GM18909 (cell line): Measurements from ENCODE around the gene SH3TC1.

ENCODE experiments used
- ATAC-seq: cut with Tn5 transposase; IDR thresholded peaks from one replicate; pipeline ENCODE4 v1.9.1; 2021; ENCODE audit warnings: mild to moderate bottlenecking; ENCODE audit not compliant: unreplicated experiment, poor library complexity

The SH3TC1 gene

DNA sequence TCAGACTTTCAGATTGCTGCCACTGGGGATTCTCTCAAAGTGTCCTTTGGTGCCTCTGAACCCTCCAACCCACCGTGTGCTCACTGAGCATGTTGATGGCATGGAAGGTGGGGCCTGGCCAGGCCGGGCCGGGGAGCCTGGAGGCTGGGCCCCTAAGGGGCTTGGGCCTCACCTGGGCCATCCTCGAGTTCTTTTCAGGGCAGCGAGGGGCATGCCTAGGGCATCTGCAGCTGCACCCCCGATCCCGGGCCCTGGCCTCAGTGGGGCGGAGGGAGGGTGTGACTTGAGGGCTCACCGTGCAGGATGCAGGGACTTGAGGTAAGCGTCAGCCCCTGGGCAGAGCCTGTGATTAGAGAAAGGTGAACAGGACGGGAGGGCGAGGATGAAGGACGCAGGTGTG is 1.6 kb upstream of the SH3TC1 start:
- no peak for ATAC-seq

DNA sequence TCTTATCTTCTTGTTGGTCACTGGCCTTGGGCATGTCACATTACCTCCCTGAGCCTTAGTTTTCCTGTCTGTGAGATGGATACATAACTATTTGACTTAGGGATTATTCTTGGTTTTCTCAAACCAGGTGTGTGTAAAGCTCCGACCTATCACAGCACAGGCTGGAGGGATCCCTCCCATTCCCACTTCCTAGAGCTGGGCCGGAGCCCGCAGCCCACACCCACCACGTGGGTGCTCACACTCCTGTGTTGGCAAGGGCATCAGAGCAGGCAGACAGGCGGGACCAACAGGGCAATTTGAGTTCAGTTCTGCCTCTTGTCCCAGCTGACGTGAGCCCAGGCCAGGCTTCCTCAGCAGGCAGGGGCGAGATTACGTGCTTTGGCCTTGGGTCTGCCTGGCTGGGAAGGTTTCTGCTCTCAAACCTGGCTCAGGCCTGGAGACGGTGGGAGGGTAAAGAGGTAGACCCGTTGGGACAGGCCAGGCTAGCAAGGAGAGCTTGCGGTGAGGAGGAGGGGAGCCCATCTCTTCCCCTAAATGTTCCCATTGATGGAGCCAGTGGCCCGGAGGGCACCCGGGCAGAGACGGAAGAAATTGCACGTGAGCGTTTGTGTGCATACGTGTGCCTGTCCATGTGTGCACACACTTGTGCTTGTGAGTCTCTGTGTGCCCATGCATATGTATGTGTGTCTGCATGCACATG is 734 bp upstream of the SH3TC1 start:
- ATAC-seq: no peak

DNA sequence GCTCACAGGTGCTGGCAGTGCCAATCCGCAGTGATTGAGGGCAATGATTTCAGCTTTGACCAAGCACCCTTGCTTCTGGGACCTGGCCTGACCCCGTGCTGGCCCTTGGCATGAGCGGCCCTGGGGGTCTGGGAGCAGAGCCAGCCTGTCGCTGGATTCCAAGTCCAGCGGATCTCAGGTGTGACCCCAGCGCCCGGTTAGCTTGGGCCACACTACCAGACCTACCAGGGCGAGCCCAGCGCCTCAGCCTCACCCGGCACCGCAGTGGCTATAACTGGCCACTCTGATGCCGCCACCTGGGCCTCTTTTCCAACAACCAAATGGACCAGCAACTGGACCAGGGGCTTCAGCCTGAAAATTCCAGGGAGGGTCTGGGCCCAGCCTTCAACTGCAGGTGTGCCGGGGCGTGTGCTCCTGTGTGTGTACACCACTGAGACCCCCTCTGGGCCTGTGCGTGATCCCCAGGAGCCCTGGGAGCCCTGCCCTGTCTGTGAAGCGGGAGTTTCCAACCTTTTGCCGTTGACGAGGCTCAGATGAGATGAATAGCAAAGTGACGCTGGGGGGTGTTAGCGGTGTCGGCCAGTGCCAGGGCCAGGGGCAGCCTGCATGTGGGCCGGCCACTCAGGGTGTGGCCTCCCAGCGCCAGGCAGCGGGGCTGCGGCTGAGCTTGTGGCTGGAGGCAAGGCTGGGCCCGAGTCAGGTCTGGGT is 658 bp downstream of the SH3TC1 start:
- ATAC-seq: no peak

DNA sequence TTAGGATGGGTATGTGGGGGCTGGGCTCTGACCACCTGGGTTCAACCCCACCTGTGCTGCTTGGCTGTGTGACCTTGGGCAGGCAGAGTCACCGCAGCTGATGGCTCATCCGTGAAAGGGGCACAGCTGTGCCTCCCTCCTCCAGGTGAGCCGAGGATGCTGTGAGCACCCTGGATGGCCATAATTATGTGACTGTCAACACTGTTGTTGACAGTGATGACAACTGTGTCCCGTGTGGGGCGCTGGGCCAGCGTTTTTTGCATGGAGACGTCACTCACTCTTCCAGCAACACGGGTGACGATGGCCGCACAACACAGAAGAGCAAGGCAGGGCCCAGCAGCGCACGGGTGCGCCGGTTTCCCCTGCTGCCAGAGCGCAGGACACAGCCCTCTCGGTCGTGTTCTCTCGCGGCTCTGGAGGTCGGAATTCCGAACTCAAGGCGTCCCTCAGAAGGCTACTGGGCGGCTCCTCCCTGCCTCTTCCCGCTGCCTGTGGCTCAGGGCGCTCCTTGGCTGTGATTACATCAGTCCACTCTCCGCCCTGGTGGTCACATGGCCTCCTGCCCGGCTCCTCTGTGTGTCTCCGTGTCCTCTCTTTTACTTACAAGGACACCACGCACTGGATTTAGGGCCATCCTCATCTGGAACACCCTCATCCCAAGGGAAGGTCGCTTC is 1.3 kb downstream of the SH3TC1 start:
- no peak for ATAC-seq

DNA sequence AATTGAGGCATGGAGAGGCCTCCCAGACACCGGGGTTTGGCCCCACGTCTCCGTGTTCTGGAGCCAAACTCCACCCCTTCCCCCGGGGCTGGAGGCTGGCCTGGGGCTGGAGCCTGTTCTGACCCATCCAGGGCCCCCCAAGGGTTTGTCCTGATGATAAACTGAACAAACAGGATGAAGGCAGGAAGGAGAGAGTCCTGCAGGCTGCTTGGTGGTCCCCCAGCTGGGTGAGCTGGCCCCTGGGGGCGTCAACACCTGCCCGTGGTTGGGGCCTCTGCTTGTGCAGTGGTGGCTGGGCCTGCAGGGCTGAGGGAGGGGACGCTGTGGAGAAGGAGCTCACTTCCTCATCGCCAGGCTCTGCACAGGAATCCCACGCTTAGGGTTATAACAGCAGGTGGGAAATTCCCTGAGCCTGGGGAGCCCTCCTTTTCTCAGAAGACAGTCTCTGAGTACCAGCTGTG is 2.3 kb downstream of the SH3TC1 start:
- peak; percentile 50 for ATAC-seq

DNA sequence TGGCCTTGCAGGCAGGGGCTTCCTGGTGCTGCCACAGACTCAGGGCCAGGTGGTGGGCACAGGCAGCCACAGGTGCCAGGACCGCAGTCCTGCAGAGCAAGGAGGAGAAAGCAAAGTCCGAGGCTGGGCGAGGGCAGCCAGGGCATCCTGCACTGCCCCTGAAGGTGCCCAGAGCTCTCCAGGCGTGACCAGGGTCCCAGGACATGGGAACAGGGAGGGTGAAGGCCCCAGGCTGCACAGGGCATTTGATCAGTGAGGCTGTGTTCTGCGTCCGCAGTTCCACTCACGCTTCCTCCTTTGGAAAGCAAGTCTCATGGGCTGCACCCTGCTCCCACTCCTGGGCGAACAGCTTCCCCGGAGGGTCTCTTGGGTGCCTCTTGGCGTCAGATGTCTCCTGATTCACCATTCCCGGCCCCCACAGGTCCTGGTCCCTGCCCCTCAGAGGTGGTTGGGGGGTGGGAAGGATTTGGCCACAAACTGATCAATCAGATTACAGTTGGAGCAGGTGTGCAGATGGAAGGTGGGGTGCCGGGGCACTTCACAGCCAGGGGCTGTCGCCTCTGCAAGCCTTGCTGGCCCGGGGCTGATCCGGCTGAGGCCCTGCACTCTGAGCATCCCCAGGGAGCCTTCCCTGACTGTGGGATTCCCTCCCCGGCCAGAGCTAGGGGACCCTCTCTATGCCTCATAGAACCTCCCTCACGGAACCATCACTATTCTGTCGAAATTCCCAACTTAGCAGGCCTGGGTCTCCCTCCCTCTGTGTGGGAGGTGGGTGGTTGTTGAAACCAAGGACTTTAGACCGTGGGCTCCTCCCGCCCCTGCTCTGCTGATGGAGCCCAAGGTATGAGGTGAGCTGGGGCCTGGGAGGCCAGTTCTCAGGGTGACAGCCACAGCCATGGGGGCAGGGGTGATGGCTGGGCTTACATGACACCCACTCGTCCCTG is 3.3 kb downstream of the SH3TC1 start:
- ATAC-seq: no peak

DNA sequence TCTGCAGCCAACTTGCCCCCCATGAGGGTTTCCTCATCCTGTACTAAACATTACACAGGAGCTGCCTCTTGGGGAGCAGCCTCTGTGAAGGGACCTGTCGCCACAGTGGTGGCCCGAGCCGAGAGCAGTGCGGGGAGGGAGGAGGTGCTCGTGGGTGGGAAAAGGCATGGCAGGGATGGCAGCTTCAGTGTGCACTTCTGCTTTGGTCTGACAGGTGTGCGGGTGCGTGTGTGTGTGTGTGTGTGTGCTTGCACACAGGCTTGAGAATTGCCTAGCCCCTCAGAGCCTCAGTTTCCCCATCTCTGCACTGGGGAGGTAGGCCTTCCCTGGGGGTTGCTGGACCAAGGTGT is 3.9 kb downstream of the SH3TC1 start:
- no peak for ATAC-seq

DNA sequence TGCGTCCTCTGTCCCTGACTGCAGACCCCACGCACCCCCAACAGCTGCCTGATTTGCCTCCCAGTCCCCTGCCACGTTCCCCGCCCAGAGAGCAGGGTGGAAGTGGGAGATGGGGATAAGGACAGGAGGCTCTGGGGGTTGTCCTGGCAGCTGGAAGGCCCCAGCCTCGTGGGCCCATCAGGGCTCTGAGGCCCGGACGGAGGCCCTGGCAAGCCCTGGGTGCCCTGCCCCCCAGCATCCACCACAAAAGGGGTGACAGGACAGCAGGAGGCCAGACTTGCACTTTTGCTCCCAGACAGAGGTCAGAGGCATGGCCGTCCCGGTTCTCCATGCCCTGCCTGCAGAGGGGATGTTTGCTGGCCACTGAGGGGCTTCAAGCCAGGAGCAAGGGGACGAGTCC is 4.7 kb downstream of the SH3TC1 start:
- ATAC-seq: no peak

DNA sequence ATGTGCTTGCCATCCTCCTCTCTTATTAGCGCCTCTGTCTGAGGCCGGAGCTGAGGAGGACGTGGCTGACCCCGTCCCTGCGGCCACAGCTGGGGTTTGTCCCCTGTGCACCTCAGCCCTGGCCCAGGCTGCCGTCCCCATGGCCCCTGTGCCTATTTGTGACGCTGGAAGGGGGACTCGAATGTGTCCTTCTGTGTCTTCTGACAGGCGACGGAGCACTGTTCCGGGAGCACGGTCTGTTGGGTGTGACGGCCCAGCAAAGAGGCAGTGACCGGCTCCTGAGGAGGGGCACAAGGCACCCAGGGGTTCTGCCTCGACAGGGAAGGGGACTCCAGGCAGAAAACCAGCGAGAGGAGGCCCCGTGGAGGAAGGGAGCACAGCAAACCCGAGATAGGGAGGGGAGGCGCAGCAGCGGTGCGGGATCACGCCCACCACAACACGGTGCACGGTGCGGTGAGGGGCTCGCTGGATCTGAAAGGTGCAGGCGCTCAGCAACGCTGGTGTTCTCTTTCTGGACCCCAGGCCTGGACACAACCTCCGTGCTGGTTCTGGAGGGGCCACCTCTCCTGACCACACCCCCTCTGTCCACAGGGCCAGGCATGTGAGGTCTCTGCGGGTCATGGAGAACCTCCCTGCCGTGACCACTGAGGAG is 5.6 kb downstream of the SH3TC1 start:
- ATAC-seq: no peak

DNA sequence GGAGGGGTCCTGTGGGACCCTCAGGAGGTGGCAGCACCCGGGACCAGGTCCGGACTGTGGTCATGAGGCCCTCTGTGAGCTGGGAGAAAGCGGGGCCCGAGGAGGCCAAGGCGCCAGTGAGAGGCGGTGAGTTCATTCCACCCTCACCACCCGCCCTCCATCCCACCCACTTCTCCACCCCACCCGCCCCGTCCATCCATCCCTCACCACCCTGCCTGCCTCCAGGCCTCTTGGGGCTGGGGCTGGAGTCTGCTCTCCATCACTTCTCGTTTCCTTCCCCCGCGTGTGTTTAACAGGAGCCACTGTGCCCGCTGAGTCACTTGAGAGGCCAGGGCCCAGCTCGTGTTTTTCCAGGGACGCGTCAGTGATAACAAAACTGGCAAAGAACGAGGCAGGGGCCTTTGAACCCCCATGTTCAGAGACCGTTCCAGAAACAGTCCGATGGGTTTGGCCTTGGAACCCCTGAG is 6.2 kb downstream of the SH3TC1 start:
- ATAC-seq: no peak

DNA sequence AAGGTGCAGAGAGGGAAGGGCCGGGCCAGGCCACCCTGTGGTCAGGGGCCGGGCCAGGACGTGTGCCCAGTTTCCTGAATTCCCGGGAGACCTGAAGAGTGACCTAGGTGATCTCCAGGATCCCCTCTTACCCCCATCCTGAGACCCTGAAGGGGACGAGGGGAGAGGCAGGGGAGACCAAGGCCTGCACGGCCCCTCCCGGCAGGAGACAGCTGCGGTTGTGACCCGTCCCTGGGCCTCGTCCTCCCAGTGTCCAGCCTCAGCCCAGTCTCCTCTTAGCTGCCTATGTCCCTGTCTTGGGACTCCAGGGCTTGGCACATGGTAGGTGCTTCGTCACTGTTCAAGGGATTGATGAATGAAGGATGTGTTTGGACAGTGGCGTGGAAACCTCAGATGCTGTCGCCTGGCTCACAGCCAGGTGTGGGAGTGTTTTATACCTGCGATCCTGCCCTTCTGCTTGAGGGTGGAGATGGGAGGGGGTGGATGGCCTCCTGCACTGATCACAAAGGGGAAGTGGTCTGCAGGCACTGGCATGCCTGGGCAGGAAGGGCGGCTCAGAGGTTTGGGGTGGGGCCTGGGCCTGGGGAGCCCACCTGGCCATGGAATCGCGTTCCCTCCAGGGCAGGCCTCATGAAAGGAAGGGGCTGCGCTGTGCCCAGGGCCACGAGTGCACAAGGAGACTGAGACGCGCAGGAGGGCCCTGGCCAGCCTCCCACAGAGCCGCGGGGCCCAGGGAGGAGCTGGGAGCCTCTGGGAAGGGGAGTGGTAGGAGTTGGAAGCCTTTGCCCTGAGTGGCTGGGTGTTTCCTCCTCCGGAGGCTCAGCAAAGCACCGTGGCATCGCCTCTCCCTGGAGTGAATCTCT is 6.9 kb downstream of the SH3TC1 start:
- no peak for ATAC-seq

DNA sequence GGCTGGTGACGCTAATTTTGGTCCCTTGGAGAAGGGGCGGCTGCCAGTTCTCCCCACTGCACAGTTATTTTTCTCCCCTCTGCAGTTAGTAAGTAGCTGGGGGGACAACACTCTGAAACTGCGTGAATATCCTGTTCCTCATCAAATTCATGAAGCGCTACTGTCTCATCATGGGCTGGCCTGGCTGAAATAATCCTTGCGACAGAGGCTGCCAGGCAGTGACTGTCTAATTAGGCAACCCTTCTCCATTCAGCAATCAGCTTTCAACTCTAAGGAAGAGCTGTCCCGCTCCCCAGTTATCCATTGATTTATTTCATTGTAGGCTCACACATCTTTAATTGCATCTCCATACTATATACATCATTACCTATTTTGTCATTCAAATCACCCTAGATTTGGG is 8.2 kb downstream of the SH3TC1 start:
- ATAC-seq: no peak

DNA sequence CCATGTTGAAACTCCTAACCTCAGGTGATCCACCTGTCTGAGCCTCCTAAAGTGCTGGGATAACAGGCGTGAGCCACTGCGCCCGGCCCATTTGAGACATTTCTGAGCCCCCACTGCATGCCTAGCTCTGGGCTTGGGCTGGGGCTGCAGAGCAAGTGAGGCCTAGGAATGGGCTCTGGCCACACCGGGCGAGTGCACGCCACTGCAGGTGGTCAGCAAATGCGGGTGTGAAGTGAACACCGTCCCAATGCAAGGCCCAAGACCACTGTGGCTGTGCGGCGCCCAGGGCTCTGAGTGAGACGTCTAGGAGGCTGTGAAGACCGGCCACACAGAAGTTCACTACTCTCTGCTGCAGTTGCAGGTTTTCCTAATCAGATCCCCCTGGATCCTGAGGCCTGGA is 9.5 kb downstream of the SH3TC1 start:
- ATAC-seq: no peak

DNA sequence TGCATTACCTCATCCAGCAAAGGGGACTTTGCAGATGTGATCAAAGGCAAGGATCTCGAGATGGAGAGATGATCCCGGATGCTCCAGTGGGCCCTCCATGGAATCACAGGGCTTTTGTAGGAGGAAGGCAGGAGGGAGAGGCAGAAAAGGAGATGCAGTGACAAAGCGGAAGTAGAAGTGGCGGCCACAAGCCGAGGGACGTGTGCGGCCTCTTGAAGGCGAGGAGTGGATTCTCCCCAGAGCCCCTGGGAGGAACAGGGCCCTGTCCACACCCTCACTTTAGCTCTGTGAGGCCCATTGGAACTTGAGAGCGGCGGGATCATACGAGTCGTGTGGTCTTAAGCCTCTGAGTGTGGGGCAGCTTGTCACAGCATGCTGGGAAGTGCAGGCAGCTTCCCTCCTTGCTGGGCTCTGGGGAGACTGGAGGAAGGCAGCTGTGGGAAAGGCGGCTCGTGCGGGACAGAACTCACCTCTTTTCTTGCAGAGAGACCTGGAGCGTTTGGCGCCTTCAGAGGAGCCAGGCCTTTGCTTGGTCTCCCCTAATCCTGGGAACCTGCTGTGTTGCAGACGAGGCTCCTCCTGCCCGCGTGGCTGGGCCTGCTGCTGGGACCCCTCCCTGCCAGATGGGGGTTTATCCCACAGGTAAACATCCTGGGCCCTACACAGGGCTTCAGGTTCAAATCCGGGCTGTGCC is 10.2 kb downstream of the SH3TC1 start:
- ATAC-seq: no peak

DNA sequence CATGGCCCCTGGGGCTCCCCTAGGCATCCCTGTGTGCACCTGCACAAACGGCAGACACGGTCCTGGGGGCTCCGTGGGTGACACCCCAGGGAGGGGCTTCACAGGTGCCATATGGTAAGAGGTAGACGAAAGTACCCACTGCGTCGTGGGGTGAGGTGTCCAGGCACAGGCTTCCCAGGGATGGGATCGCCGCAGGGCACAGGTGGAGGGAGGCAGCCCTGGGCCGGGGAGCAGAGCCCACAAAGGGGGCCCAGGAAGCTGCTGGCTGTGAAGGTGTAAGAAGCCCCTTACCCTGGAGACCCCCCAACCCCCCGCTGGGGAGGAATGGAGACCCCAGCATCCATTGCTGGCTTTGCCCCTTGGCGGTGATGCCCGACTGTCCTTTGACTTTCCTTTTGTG is 10.9 kb downstream of the SH3TC1 start:
- ATAC-seq: no peak

DNA sequence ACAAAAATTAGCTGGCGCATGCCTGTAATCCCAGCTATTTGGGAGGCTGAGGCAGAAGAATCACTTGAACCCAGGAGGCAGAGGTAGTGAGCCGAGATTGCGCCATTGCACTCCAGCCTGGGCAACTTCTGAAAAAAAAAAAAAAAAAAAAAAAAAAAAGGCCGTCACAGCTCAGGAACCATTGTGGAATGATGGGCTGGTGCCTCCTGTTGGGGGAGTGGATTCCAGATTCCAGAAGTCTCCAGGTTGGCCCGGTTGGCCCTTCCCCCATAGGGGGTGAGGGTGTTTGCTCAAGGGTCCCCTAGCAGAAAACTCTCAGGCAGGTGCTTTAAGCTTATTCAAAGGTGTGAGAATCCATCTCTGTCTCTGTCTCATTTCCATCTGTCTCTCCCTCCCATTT is 11.5 kb downstream of the SH3TC1 start:
- ATAC-seq: no peak

DNA sequence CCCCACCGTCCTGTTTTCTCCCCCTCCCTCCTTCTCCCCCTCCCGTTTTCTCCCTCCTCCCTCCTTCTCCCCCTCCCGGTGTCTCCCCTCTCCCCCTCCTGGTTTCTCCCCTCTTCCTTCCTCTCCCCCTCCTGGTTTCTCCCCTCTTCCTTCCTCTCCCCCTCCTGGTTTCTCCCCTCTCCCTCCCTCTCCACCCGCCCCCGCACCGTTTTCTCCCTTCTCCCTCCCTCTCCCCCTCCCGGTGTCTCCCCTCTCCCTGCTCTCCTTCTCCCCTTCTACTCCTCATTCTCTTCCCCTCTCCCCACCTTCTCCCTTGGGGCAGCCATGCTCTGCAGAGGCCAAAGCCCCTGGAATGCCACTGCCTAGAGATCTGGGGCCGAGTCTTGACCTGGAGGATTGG is 12.2 kb downstream of the SH3TC1 start:
- ATAC-seq: no peak
